Panc1 (cell line): ENCODE data around the gene NINJ2. TPM values are rescaled to one million over a fixed set of nuclear protein-coding genes. Genes with fewer than 3 reads are reported as not detected.

Experiments
- ATAC-seq: fragments of 200-7000 bp; cut with Tn5 transposase; 2 replicates; pipeline ENCODE4 v1.9.1; 2020; ENCODE audit warnings: mild to moderate bottlenecking, moderate library complexity
- BruUV-seq: library from RNA; stranded (reverse); fragments of 400-500 nt; replicated peaks from 2 replicates; lab custom pipeline; 2021; lab: Mats Ljungman, UMichigan
- CTCF ChIA-PET: fragments of 300-600 bp; sonication (Branson Sonifier 250); formaldehyde crosslinking; loops from one replicate; lab custom pipeline; 2022; ENCODE audit warnings: antibody characterized with exemption; lab: Charles Lee
- POLR2A ChIA-PET: fragments of 300-600 bp; sonication (Branson Sonifier 250); formaldehyde crosslinking; loops from one replicate; lab custom pipeline; 2022; ENCODE audit warnings: antibody characterized with exemption; lab: Charles Lee
- DNase-seq: peaks from one replicate; pipeline ENCODE4 v3.0.0-alpha.2; 2010; ENCODE audit warnings: low read depth, low spot score
- H3K27ac ChIP-seq: 2 replicates; pipeline ENCODE4 v1.5.1; 2011; ENCODE audit warnings: mild to moderate bottlenecking, low read length, inconsistent platforms
- H3K27me3 ChIP-seq: fragments of 200-500 bp; sonication (Bioruptor generic); 2 replicates; pipeline ENCODE4 v1.6.0; 2014; ENCODE audit warnings: low read length, inconsistent platforms; ENCODE audit not compliant: control insufficient read depth, insufficient read depth
- H3K36me3 ChIP-seq: fragments of 200-500 bp; sonication (Bioruptor generic); 2 replicates; pipeline ENCODE4 v1.5.1; 2014; ENCODE audit warnings: inconsistent platforms, mild to moderate bottlenecking, low read length, moderate library complexity; ENCODE audit not compliant: control insufficient read depth, insufficient read depth
- H3K4me1 ChIP-seq: 2 replicates; pipeline ENCODE4 v1.5.1; 2011; ENCODE audit warnings: inconsistent platforms, mild to moderate bottlenecking, low read length, moderate library complexity; ENCODE audit not compliant: control insufficient read depth, insufficient read depth
- H3K4me3 ChIP-seq, 2 experiments: 2 replicates each; pipeline ENCODE4 v1.5.1; 2011 to 2012; ENCODE audit warnings: low read depth in 2 of 2, low read length in 2 of 2, mild to moderate bottlenecking in 2 of 2, inconsistent platforms in 1 of 2, moderate library complexity in 1 of 2
- H3K9me3 ChIP-seq: fragments of 200-500 bp; sonication (Bioruptor generic); 2 replicates; pipeline ENCODE4 v1.5.1; 2014; ENCODE audit warnings: low read depth, mild to moderate bottlenecking, inconsistent platforms, low read length, moderate library complexity; ENCODE audit not compliant: control insufficient read depth, insufficient read depth
- CTCF ChIP-seq: fragments of 450-650 bp; IDR thresholded peaks from 2 replicates; pipeline ENCODE4 v1.5.1; 2017; ENCODE audit warnings: mild to moderate bottlenecking
- POLR2AphosphoS5 ChIP-seq: IDR thresholded peaks from 2 replicates; pipeline ENCODE4 v1.6.1; 2012; ENCODE audit warnings: mild to moderate bottlenecking, low read depth, low read length, moderate library complexity
- REST ChIP-seq, 2 experiments: IDR thresholded peaks; 2 replicates each; pipeline ENCODE4 v1.6.1; 2011 to 2012; ENCODE audit warnings: low read depth in 2 of 2, control low read depth in 1 of 2, low read length in 1 of 2, mild to moderate bottlenecking in 1 of 2, moderate library complexity in 1 of 2; ENCODE audit not compliant: insufficient read depth in 1 of 2
- SIN3A ChIP-seq: IDR thresholded peaks from 2 replicates; pipeline ENCODE4 v1.6.1; 2012; ENCODE audit warnings: low read depth, mild to moderate bottlenecking, low read length, moderate library complexity, borderline replicate concordance; ENCODE audit not compliant: insufficient read depth
- TCF7L2 ChIP-seq: IDR thresholded peaks from 2 replicates; pipeline ENCODE4 v1.6.1; 2011; ENCODE audit warnings: mild to moderate bottlenecking, low read depth, low read length, inconsistent platforms
- in situ Hi-C: cut with HindIII; loops from 2 replicates; pipeline ENCODE4 v1.10.0; 2016; ENCODE audit warnings: low sequenced_read_pairs, low pct_unique_long_range_greater_than_20kb
- intact Hi-C: fragments of 100-400 bp; cut with micrococcal nuclease; formaldehyde crosslinking; loops from one replicate; pipeline ENCODE4 v1.10.0; 2022; ENCODE audit not compliant: unreplicated experiment
- total RNA-seq: library from RNA; stranded (reverse); gene quantifications from one replicate; pipeline ENCODE4 v1.2.1, GENCODE V29; 2021; ENCODE audit not compliant: unreplicated experiment

Gene NINJ2
- total RNA-seq, 1 experiment from 2014 or later: 1.9 TPM

- POLR2A ChIA-PET: no interaction called here
- in situ Hi-C loops: no loop called here
- Histone ChIP-seq H3K36me3 (no peaks in the 10 kb centered on the region), H3K27me3 (no peaks in the 10 kb centered on the region), H3K9me3 (no peaks in the 10 kb centered on the region), H3K4me3 (no peak overlapping the region), H3K4me1 (peaks cover 8% of the 10 kb centered on the region), H3K27ac (no peak overlapping the region)
- CTCF ChIA-PET: no interaction called here
- intact Hi-C loops: no loop called here
- no TSS peak for BruUV-seq
- ATAC-seq: no peak
- no peak for DNase-seq
- TF ChIP-seq SIN3A: no peak
- no peak for TF ChIP-seq REST (IDR thresholded peaks at IDR 0.05; ENCODE audit: insufficient read depth in 1 of 2, low read depth in 2 of 2, low read length in 1 of 2)
- no peak for TF ChIP-seq CTCF
- TF ChIP-seq TCF7L2: no peak
- TF ChIP-seq POLR2AphosphoS5: no peak
Measured at GRCh38 chr12:608921-609320, 54.3 kb downstream of the NINJ2 start.

GRCh38 chr12:608413-608812 is 54.8 kb downstream of the NINJ2 start:
- intact Hi-C loops: no loop called here
- POLR2A ChIA-PET: no interaction called here

More at GRCh38 chr12:608413-608812, 54.8 kb downstream of the NINJ2 start:
- in situ Hi-C loops: no loop called here
- H3K4me3 ChIP-seq: no peak overlapping the region
- no peaks in the 10 kb centered on the region for H3K27me3 ChIP-seq
- CTCF ChIA-PET: no interaction called here
- peaks cover 8% of the 10 kb centered on the region for H3K4me1 ChIP-seq
- no peaks in the 10 kb centered on the region for H3K36me3 ChIP-seq
- ATAC-seq: no peak
- H3K27ac ChIP-seq: peak overlapping the region; percentile 39; the same call in 1 of the 2 replicates
- TF ChIP-seq TCF7L2 (no peak), CTCF (no peak), SIN3A (no peak), POLR2AphosphoS5 (no peak)
- H3K9me3 ChIP-seq: no peaks in the 10 kb centered on the region
- no peak for DNase-seq
- BruUV-seq: no TSS peak
